ENCODE data around the gene ABCB9.

Gene ABCB9

GRCh38 chr12:123006977-123007376, 40.7 kb upstream of the ABCB9 start:
- H3F3A ChIP-seq (ENCODE audit: control insufficient read depth, insufficient read depth), result no peaks in the 10 kb centered on the region
- H3K4me2 ChIP-seq (ENCODE audit: low read length), result no peak overlapping the region
- no peaks in the 10 kb centered on the region for H3K4me1 ChIP-seq (ENCODE audit: control insufficient read depth, low read length)
- H3K9me2 ChIP-seq (replicated peaks; ENCODE audit: control insufficient read depth, low read length), result no peaks in the 10 kb centered on the region
- TF ChIP-seq EZH2phosphoT487 (IDR thresholded peaks at IDR 0.05; ENCODE audit: borderline replicate concordance, low read length) (no peak), CTCF (IDR thresholded peaks at IDR 0.05; ENCODE audit: low read depth, low read length, poor library complexity, severe bottlenecking) (no peak)
- H3K36me3 ChIP-seq (ENCODE audit: control insufficient read depth, low read length), result no peaks in the 10 kb centered on the region
- no peaks in the 10 kb centered on the region for H3K9me3 ChIP-seq (ENCODE audit: control insufficient read depth, insufficient read depth, low read length)
- no peak overlapping the region for H3K4me3 ChIP-seq (ENCODE audit: low read length)
- H4K20me1 ChIP-seq (ENCODE audit: control insufficient read depth, insufficient read depth, low read depth, low read length), result no peaks in the 10 kb centered on the region
- no peak overlapping the region for H3K27ac ChIP-seq (ENCODE audit: low read depth, low read length)
- H3K27me3 ChIP-seq (ENCODE audit: control insufficient read depth, low read length), result no peaks in the 10 kb centered on the region
- no peaks in the 10 kb centered on the region for H3K79me2 ChIP-seq (ENCODE audit: control insufficient read depth, low read length)

- TF ChIP-seq CTCF (IDR thresholded peaks at IDR 0.05; ENCODE audit: low read depth, low read length, poor library complexity, severe bottlenecking) (no peak), EZH2phosphoT487 (IDR thresholded peaks at IDR 0.05; ENCODE audit: borderline replicate concordance, low read length) (no peak)
- Histone ChIP-seq H3K27me3 (ENCODE audit: control insufficient read depth, low read length) (no peaks in the 10 kb centered on the region), H3K9me2 (replicated peaks; ENCODE audit: control insufficient read depth, low read length) (no peaks in the 10 kb centered on the region), H3K9me3 (ENCODE audit: control insufficient read depth, insufficient read depth, low read length) (no peaks in the 10 kb centered on the region), H3K4me2 (ENCODE audit: low read length) (no peak overlapping the region), H3K79me2 (ENCODE audit: control insufficient read depth, low read length) (no peaks in the 10 kb centered on the region), H4K20me1 (ENCODE audit: control insufficient read depth, insufficient read depth, low read depth, low read length) (no peaks in the 10 kb centered on the region), H3K4me3 (ENCODE audit: low read length) (no peak overlapping the region), H3K27ac (ENCODE audit: low read depth, low read length) (no peak overlapping the region), H3F3A (ENCODE audit: control insufficient read depth, insufficient read depth) (no peaks in the 10 kb centered on the region), H3K36me3 (ENCODE audit: control insufficient read depth, low read length) (no peaks in the 10 kb centered on the region), H3K4me1 (ENCODE audit: control insufficient read depth, low read length) (no peaks in the 10 kb centered on the region)
These were observed 38.9 kb upstream of the ABCB9 start for GRCh38 chr12:123005081-123005626.

- Histone ChIP-seq H3K79me2 (ENCODE audit: control insufficient read depth, low read length) (no peaks in the 10 kb centered on the region), H3K4me3 (ENCODE audit: low read length) (no peak overlapping the region), H3K27me3 (ENCODE audit: control insufficient read depth, low read length) (no peaks in the 10 kb centered on the region), H3K9me3 (ENCODE audit: control insufficient read depth, insufficient read depth, low read length) (no peaks in the 10 kb centered on the region), H3K36me3 (ENCODE audit: control insufficient read depth, low read length) (no peaks in the 10 kb centered on the region), H3K9me2 (replicated peaks; ENCODE audit: control insufficient read depth, low read length) (no peaks in the 10 kb centered on the region), H4K20me1 (ENCODE audit: control insufficient read depth, insufficient read depth, low read depth, low read length) (no peaks in the 10 kb centered on the region), H3K27ac (ENCODE audit: low read depth, low read length) (no peak overlapping the region), H3F3A (ENCODE audit: control insufficient read depth, insufficient read depth) (no peaks in the 10 kb centered on the region), H3K4me2 (ENCODE audit: low read length) (no peak overlapping the region), H3K4me1 (ENCODE audit: control insufficient read depth, low read length) (no peaks in the 10 kb centered on the region)
- no peak for TF ChIP-seq EZH2phosphoT487 (IDR thresholded peaks at IDR 0.05; ENCODE audit: borderline replicate concordance, low read length)
These were observed 38.0 kb upstream of the ABCB9 start for GRCh38 chr12:123004287-123004686.

GRCh38 chr12:123003257-123003656, 37.0 kb upstream of the ABCB9 start:
- H3K36me3 ChIP-seq (ENCODE audit: control insufficient read depth, low read length), result no peaks in the 10 kb centered on the region
- H3K4me2 ChIP-seq (ENCODE audit: low read length), result no peak overlapping the region
- no peaks in the 10 kb centered on the region for H3K9me3 ChIP-seq (ENCODE audit: control insufficient read depth, insufficient read depth, low read length)
- H3F3A ChIP-seq (ENCODE audit: control insufficient read depth, insufficient read depth), result no peaks in the 10 kb centered on the region
- no peak overlapping the region for H3K27ac ChIP-seq (ENCODE audit: low read depth, low read length)
- H3K9me2 ChIP-seq (replicated peaks; ENCODE audit: control insufficient read depth, low read length), result no peaks in the 10 kb centered on the region
- H4K20me1 ChIP-seq (ENCODE audit: control insufficient read depth, insufficient read depth, low read depth, low read length), result no peaks in the 10 kb centered on the region
- TF ChIP-seq CTCF (IDR thresholded peaks at IDR 0.05; ENCODE audit: low read depth, low read length, poor library complexity, severe bottlenecking) (no peak), EZH2phosphoT487 (IDR thresholded peaks at IDR 0.05; ENCODE audit: borderline replicate concordance, low read length) (no peak)
- H3K79me2 ChIP-seq (ENCODE audit: control insufficient read depth, low read length), result no peaks in the 10 kb centered on the region
- no peak overlapping the region for H3K4me3 ChIP-seq (ENCODE audit: low read length)
- no peaks in the 10 kb centered on the region for H3K4me1 ChIP-seq (ENCODE audit: control insufficient read depth, low read length)
- no peaks in the 10 kb centered on the region for H3K27me3 ChIP-seq (ENCODE audit: control insufficient read depth, low read length)

Measured in DOHH2 (cell line).